HG03066 (cell line): ENCODE results near the gene CD99.

Experiments used
- ATAC-seq: cut with Tn5 transposase; IDR thresholded peaks from one replicate; pipeline ENCODE4 v1.9.1; 2021; ENCODE audit warnings: low read depth; ENCODE audit not compliant: unreplicated experiment

The CD99 gene

DNA sequence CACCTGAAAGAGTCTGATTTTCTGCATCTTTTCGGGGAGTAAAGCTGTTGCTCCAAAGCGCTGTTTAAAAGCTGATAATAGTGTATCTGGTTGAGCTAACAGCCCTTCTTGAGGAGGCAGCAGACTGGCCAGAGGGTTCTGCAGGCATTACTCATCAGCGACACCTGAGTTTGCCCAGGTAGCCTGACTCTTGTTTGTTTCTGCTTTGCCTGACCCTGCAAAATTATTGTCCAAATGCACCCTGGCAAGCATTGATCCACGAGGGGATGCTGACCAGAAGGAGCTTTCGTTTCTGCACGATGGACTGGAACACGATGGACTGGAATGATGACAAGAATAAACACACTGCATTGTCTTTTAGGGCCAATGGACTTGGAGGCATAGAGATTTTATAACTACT, 6.2 kb downstream of the CD99 start:
- peak; percentile 15 for ATAC-seq

DNA sequence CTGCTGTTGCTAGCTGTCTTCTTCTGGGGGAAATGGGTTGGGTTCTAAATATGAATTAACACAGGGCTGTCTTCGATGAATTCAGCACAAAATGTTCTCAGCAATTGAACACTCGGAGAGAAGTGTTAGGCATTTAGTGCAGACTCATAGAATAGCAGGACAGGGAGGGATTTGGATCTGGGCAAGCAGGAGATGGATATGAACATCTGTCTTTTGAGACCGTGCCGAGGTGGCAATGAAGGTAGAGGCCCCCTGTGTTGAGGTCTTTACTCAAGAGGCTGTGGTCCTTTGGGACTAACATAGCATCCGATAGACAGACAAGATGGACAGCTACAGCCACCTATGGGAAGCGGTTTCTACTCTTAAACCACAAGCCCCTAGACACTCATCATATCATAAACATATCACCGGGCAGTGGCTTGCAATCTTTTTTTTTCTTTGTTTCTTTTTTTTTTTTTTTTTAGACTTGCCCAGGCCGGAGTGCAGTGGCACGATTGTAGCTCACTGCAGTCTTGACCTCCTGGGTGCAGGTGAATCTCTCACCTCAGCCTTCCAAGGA, 6.7 kb downstream of the CD99 start:
- ATAC-seq: peak; percentile 26

DNA sequence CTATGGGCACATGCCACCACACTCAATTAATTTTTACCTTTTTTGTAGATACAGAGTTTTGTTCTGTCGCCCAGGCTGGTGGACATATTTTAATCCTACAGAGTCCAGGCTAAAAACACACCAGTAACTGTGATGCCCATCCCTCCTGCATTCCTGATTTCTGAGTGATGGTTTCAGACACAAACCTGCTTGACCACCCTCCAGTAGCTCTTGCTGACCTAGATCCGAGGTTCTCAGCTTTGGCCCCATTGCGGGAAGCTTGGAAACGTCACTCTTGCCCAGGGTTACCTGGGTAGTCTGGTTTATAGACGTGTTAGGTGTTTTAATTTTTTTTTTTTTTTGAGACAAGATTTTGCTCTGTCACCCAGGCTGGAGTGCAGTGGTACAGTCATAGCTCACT, 7.5 kb downstream of the CD99 start:
- ATAC-seq: no peak

DNA sequence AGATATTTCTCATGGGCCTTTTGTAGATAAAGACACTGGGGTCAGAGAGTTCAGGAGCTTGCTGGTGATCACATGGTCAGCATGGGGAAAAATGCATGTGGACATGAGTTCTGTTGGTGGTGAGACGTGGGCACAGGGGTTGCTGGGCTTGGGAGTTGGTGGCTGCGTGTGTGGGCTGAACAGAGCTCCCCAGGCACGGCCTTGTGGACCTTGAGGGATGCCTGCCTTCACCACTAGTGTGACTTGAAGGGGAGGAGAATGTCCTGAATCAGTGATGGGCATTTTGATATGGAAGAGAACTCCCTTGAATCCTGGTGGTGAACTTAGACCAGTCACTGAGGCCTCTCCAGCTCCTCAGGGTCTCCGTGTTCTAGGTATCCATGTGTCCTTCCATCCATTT, 8.9 kb downstream of the CD99 start:
- no peak for ATAC-seq

DNA sequence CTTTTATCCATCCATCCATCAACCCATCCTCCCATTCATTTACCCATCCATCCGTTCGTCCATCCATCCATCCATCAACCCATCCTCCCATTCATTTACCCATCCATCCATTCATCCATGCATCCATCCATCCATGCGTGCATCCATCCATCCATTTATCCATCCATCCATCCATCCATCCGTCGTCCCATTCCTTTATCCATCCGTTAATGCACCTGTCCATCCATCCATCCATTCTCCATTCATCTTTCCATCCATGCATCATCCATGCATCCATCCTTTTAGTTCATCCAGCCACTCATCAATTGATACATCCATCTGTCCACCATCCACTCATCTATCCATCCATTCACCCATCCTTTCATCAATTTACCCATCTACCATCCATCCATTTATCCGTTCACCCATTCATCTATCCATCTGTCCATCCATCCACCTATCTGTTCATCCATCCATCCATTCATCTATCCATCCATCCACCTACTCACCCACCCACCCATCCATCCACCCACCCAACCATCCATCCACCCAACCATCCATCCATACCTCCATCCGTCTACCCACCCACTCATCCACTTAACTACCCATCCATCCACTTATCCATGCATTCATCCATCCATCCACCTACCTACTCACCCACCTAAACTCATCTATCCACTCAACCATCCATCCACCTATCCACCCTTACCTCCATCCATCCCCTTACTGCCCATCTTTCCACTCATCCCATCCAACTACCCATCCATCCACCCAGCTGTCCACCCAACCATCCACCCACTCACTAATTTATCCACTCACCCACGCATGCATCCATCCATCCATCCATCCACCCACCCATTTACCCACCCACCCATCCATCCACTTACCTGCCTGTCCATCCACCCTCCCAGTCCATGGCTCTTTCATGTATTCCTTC, 9.6 kb downstream of the CD99 start:
- ATAC-seq: no peak

DNA sequence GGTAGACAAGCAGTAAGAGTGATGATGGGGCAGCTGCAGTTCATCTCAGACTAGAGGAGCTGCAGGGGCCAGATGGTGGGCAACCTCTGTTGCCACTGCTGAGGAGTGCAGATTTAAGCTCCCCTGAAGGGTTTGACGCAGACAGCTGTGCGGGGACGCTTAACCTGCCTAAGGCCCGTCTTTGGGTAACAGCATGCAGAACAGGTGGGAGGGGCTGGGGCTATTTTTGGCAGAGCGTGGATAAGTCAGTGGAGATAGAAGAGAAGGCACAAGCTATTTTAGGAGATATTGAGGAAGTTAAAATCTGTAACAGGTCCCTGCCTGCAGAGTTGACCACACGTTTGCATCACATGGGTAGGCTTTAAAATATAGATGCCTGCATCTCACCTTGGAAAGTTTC, 10.5 kb downstream of the CD99 start:
- ATAC-seq: peak; percentile 28

DNA sequence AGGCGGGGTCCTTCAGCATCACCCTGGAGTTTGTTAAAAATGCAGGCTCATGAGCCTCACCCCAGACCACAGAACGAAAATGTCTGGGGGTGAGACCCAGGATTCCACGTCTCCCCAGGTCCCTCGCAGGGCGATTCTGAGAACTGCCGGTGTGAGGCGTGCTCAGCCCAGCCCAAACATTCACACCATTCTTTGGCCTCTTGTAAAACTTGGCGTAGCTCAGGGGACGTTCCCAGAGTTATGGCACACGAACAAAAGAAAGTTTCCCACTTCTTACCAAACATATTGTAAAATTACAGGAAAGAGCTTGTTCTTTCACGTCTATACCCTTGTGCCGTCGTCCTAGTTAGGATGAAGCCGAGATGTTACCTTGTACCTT, 12.9 kb downstream of the CD99 start:
- ATAC-seq: no peak

DNA sequence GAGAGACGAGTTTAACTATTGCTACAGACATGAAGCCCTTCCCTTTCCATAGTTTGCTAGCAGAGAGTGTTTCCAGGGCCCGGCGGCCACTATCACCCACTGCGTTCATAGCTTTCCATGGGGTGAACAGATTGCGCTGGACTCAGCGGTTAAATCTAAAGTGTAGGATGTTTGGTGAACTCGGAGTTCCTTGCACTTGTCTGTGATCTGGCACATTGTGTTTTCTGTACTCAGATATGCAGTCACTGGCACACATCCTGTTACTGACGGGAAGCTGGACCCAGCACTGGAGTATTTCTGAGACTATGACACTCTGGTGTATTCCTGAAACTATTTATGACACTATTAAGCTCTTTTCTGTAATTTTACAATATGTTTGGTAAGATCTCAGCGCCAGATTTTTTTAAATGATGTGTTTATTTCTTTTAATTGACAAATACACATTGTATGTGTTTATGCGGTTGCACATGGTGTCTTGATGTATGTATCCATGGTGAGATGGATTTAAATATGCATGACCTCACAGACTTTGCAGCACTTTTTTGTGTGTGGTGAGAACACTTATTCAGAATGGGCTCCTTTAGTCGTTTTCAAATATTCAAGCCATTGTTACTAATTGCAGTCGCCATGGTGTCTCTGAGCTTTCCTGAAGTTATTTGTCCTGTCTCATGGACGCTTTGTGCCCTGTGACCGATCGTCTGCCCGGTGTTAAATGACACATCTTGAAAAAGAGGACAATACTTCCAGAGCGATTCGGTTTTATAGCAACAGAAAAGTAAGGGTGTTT, 14.1 kb downstream of the CD99 start:
- no peak for ATAC-seq

DNA sequence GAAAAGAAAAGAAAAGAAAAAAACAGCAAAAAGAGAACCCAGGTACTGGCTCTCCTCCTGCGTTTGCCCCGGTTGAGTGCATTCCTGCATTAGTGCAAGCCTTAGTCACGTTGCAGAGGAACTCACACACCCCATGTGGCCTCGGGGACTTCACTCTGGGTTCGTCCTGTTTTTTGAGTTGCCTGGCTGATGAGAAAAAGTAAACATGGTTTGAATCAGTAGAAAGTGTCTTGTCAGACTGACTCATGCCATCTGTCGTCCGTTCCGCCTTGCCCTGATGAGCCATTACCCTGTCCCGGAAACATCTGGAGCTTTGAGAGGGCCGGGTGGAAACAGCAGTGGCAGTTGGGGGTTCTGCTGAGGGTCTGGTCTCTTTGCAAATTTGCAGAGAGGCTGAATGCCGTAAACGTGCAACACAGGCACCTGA, 16.3 kb downstream of the CD99 start:
- peak; percentile 88 for ATAC-seq

DNA sequence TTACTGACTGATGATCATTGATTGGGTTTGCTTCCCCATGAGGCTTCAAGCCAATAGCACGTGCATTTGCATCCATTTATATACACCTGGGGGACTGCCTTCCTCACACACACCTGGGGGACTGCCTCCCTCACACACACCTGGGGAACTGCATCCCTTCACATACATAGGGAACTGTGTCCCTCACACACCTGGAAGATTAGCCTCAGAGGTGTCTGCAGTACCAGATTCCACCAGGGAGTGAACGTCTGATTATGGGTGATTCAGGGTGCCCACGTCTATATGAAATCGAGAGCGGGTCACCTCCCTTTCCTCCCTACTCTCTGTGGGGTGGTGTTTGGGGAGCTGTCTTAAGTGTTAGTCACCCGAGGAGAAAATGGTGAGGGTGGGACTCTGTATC, 16.9 kb downstream of the CD99 start:
- no peak for ATAC-seq

DNA sequence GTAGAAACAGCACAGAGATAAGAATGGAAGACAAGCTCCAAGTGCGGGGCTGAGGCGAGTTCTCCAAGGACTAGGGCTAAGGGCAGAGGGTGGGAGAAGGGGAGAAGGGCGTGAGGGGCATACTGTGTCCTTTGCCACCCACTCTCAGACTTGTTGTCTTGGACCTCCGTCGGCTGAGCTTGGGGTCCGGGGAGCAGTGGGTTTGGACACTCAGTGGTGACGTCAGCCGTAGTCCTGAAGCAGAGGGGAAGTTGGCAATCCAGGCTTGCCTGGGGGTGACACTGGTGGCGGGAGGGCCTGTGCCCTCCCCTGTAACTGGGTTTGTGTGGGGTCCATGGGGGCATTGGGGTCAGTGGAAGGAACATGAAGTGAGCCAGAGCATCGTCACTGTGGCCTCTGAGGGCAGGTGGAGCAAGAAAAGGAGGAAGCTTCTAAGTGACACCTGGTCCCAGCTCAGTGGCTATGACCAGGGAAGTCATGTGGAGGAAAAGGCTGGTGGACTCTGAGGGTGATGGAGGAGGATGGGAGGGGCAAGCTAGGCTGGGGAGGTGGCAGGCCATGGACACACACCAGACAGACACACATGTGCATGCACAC, 17.6 kb downstream of the CD99 start:
- no peak for ATAC-seq

DNA sequence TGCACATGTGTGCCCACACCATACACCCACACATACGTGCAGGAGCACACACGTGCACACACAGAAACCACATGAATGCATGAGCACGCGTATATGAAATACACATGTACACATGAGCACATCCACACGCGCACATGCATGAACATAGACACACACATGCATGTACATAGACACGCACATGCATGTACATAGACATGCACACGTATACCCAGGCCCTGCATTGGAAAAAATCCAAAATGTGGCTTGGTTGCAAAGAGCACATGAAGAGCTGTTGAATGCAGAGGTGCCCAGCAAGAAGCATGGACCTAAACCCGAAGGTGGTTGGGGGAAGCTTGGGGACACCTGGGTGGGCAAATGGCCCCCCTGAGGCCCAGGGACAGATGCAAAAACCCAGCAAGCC, 18.5 kb downstream of the CD99 start:
- no peak for ATAC-seq

DNA sequence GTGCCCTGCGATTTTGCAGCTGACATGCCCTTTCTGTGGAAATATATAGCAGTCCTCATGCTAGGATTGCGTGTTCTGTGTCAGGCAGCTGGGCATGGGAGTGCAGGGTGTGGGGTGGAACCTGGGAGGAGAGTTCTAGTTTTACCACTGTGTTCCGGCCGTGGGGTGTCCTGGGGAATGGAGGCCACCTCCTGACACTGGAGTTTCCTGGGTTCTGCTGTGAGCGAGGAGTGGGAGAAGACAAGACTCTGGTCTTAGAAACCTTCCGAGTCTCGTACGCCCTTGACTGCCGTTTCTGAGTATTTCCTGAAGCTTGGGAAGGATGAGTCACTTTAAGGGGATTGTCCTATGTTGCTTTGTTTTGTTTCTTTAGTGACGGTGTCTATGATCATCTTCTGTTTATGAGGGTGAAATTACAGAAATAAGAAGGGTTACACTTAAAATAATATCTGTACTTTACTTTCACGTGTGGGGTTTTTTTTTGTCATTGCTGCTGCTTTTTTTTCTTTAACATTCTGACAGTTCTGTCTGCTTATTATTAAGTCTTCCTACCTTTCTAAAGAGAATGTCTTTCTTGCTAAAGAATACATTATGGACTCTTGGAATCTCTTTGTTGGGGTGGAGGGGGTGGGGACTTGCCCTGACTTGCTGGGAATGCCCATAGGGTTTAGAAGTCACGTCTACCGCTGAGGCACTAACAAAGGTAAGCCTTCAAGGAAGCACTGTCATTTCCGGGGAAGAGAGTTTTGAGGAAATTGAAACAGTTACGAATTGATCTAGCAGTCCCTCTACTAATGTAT, 19.1 kb downstream of the CD99 start:
- ATAC-seq: no peak

DNA sequence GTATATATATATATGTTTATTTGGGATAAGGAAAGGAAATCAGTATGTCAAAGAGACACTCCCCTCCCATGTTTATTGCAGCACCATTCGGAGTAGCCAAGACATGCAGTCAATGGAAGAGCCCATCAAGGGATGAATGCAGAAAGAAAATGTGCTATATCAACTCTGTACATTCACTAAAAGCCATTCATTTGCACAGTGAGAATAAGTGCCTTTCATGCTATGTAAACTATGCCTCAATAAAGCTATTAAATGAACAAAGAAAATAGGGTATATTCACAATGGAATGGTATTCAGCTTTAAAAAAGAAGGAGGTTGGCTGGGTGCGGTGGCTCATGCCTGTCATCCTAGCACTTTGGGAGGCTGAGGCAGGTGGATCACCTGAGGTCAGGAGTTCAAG, 20.3 kb downstream of the CD99 start:
- ATAC-seq: no peak

DNA sequence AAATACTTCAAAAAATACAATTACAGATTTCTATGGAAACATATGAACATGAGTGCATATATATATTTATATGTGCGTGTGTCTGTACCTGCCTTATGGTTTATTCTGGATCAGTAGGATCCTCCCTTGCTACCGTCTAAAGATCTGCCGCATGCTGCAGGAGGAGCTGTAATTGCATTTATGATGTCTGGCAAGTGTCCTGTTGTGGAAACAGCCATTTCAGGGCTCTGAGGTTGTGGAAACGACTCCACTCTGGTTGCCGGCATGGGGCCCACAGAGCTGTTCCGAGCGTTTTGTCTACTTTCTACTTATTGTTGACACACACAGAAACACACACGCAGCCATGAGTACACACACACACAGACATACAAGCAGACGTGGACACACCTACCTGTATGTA, 21.3 kb downstream of the CD99 start:
- ATAC-seq: no peak

DNA sequence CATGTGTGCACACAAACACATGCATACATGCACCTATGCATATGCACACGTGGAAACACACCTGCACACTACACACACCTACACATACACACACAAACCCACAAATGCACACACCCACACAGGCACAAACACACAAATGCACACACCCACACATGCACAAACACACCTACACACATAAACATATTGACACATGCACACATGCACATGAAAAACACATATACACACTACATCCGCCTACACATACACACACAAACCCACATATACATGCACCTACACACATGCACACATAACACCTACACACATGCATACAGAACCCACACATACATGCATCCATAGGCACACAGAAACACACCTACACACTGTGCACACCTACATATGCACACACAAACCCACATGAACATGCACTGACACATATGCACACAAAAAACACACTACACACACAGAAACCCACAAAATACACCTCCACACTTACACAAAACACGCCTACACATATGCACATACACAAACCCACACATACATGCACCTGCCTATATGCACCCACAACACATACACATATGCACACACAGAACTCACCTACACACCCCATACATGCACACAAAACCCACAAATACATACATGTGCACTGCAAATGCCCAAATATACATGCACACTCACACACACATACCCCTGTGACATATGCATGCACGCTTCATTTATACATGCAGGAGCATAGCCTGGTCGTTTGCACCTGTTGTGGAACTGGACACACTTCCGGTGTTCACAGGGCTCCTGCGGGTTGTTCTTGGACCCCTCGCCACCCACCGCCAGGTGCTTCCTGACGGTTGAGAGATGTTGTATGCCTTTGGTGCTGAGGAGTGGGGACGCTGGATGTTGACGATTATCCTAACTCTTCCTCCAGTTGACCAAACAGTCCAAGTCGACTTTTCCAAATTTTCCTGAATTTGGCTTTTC, 22.1 kb downstream of the CD99 start:
- ATAC-seq: no peak

DNA sequence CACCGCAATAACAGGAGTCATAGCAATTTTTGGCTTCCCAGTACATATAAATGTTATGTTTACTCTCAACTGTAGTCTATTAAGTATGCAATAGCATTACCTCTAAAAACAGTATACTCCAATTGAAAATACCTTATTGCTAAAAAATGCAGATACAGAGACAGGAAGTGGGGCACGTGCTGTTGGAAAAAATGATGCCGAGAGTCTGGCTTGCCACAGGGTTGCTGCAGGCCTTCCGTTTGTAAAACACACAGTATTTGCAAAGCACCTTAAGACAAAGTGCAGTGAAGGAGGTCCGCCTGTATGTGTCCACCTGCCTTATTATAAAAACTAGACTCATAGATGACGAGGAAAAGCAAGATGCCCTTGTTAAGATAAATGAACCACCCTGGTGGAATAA, 23.5 kb downstream of the CD99 start:
- no peak for ATAC-seq

DNA sequence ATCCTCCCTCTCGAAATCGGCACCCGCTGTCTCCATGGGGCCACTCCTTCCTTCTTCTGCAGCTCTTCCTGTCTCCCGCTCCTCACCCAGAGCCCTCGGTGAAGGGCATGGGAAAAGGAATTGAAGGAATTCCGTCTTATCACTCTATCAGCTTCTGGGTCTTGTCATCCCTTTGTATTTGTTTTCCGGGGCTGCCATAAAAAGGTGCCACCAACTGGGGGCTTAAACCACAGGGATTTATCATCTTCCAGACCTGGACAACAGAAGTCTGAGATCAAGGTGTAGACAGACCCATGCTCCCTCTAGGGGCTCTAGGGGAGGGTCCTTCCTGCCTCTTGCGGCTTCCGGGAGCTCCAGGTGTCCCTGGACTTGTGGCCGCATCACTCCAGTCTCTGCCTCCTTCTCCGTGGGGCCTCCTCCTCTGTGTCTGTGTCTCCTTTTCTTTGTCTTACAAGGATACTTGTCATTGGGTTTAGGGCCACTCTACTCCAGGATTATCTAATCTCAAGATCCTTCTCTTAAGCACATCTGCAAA, 24.0 kb downstream of the CD99 start:
- no peak for ATAC-seq

DNA sequence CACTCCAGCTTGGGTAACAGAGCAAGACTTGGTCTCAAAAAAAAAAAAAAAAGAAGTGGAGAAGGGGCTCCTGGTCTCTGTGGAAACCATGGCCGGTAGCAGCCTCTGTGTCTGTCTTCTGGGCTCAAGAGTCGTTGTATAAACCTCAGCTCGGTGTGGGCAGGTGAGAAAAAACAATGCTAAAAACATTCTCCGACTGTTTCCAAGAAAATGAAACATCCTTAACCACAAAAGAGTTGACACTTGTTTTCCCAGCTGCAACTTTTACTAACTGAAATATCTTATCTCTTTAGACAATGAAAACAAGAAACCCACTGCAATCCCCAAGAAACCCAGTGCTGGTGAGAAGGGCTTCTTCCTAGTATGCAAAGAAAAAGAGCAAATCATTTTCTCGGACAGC, 26.2 kb downstream of the CD99 start:
- no peak for ATAC-seq
